ENCODE results near the gene SMOC1.

The SMOC1 gene

DNA sequence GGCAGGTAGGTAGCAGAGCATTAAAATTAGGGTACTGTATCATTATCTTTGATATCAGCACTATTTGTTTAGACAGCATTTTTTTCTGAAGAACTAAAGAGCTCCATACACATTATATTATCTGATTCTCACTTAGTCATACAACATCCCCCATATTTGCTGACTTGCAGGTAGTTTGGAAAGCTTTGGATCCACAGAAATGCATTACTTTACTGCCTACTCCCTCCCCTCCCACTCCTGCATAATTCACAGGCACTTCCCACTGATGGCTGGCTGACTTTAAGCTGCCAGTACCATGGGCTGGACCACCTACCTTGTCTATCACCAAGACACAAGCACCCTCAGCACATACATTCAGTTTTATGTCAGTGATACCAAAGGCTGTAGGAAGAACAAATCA, 199.1 kb downstream of the SMOC1 start:
- no peak overlapping the region for H3K18ac ChIP-seq (ENCODE audit: low read depth in 1 of 2, low read length in 2 of 2)
- no peak overlapping the region for H3K14ac ChIP-seq (ENCODE audit: low read length in 2 of 2)
- no peaks in the 10 kb centered on the region for H3K4me1 ChIP-seq (ENCODE audit: control insufficient read depth, insufficient read depth, low read depth, low read length)
- no peak overlapping the region for H2AFZ ChIP-seq (ENCODE audit: low read depth, low read length)
- H2BK5ac ChIP-seq (ENCODE audit: low read depth, low read length, poor library complexity, severe bottlenecking): no peak overlapping the region
- no peak overlapping the region for H4K8ac ChIP-seq (ENCODE audit: low read length)
- H3K23ac ChIP-seq (ENCODE audit: low read length in 2 of 2): no peak overlapping the region
- no peaks in the 10 kb centered on the region for H3K9me3 ChIP-seq (ENCODE audit: control insufficient read depth, low read length)
- H3K27me3 ChIP-seq (ENCODE audit: control insufficient read depth in 1 of 2, insufficient read depth in 1 of 2, low read length in 2 of 2): peaks cover 21 to 27% of the 10 kb centered on the region in 2 experiments
- H3K4ac ChIP-seq (ENCODE audit: low read depth in 1 of 2, low read length in 2 of 2): no peak overlapping the region
- H3K27ac ChIP-seq (ENCODE audit: low read length, poor library complexity, severe bottlenecking): no peak overlapping the region
- H4K91ac ChIP-seq (ENCODE audit: low read length): no peak overlapping the region
- no peak overlapping the region for H3K4me2 ChIP-seq (ENCODE audit: low read length, poor library complexity, severe bottlenecking)
- no peaks in the 10 kb centered on the region for H3K79me1 ChIP-seq (replicated peaks; ENCODE audit: low read length, poor library complexity, severe bottlenecking)
- H2BK12ac ChIP-seq (ENCODE audit: low read length in 2 of 2): no peak overlapping the region
- no peak overlapping the region for H2AK5ac ChIP-seq (ENCODE audit: low read length, severe bottlenecking)
- DNase-seq: no peak
- H2BK120ac ChIP-seq (ENCODE audit: low read depth, low read length): no peak overlapping the region
- no peak overlapping the region for H2BK15ac ChIP-seq (ENCODE audit: low read depth, poor library complexity, severe bottlenecking)
- no peak overlapping the region for H3K4me3 ChIP-seq (ENCODE audit: insufficient read depth in 1 of 2, low read depth in 1 of 2, low read length in 2 of 2)
- no peak overlapping the region for H3K9ac ChIP-seq (ENCODE audit: low read length)
- H3K36me3 ChIP-seq (ENCODE audit: control insufficient read depth in 1 of 2, insufficient read depth in 2 of 2, low read depth in 1 of 2, low read length in 2 of 2): no peaks in the 10 kb centered on the region

GRCh38 chr14:70080076-70080475, 200.9 kb downstream of the SMOC1 start:
- Histone ChIP-seq H4K91ac (ENCODE audit: low read length) (no peak overlapping the region), H3K4ac (ENCODE audit: low read depth in 1 of 2, low read length in 2 of 2) (no peak overlapping the region), H3K36me3 (ENCODE audit: control insufficient read depth in 1 of 2, insufficient read depth in 2 of 2, low read depth in 1 of 2, low read length in 2 of 2) (no peaks in the 10 kb centered on the region), H3K18ac (ENCODE audit: low read depth in 1 of 2, low read length in 2 of 2) (no peak overlapping the region), H2AK5ac (ENCODE audit: low read length, severe bottlenecking) (no peak overlapping the region), H3K4me2 (ENCODE audit: low read length, poor library complexity, severe bottlenecking) (no peak overlapping the region), H2BK12ac (ENCODE audit: low read length in 2 of 2) (no peak overlapping the region), H3K23ac (ENCODE audit: low read length in 2 of 2) (no peak overlapping the region), H2BK120ac (ENCODE audit: low read depth, low read length) (no peak overlapping the region), H3K9me3 (ENCODE audit: control insufficient read depth, low read length) (no peaks in the 10 kb centered on the region), H3K9ac (ENCODE audit: low read length) (no peak overlapping the region), H2BK15ac (ENCODE audit: low read depth, poor library complexity, severe bottlenecking) (no peak overlapping the region), H2BK5ac (ENCODE audit: low read depth, low read length, poor library complexity, severe bottlenecking) (no peak overlapping the region), H3K27me3 (ENCODE audit: control insufficient read depth in 1 of 2, insufficient read depth in 1 of 2, low read length in 2 of 2) (peaks cover 34 to 41% of the 10 kb centered on the region in 2 experiments), H4K8ac (ENCODE audit: low read length) (no peak overlapping the region), H3K14ac (ENCODE audit: low read length in 2 of 2) (no peak overlapping the region), H3K4me1 (ENCODE audit: control insufficient read depth, insufficient read depth, low read depth, low read length) (no peaks in the 10 kb centered on the region), H2AFZ (ENCODE audit: low read depth, low read length) (no peak overlapping the region), H3K79me1 (replicated peaks; ENCODE audit: low read length, poor library complexity, severe bottlenecking) (no peaks in the 10 kb centered on the region), H3K27ac (ENCODE audit: low read length, poor library complexity, severe bottlenecking) (no peak overlapping the region), H3K4me3 (ENCODE audit: insufficient read depth in 1 of 2, low read depth in 1 of 2, low read length in 2 of 2) (no peak overlapping the region)
- no peak for DNase-seq
- WGBS: 81% methylated on average over 6 of the region's 6 CpGs

All from mesenchymal stem cell (in vitro differentiated cells and primary cell).